Esophagus squamous epithelium (tissue), 5 donors: ENCODE measurements around the gene LCN10. TPM values are rescaled to one million over a fixed set of nuclear protein-coding genes. Genes with fewer than 3 reads are reported as not detected.

Source experiments
- DNase-seq: peaks from one replicate; lab custom pipeline; 2025; lab: John Stamatoyannopoulos, UW
- H3K27ac ChIP-seq, 4 donors: fragments of 200-600 bp; sonication (generic); one replicate each; pipeline ENCODE4 v1.5.1; 2016 to 2019; ENCODE audit warnings: mild to moderate bottlenecking in 1 of 4
- H3K27me3 ChIP-seq, 4 donors: fragments of 200-600 bp; sonication (generic); 1 replicate in 3 of 4; 2 replicates in 1 of 4; pipeline versions ENCODE4 v1.5.1 to v1.6.0; 2017 to 2021; ENCODE audit warnings: antibody characterized with exemption in 1 of 4
- H3K36me3 ChIP-seq, 3 donors: fragments of 200-600 bp; sonication (generic); one replicate each; pipeline ENCODE4 v1.5.1; 2016 to 2019
- H3K4me1 ChIP-seq, 3 donors: fragments of 200-600 bp; sonication (generic); one replicate each; pipeline ENCODE4 v1.5.1; 2017 to 2019
- H3K4me3 ChIP-seq, 4 donors: fragments of 200-600 bp; sonication (generic); 1 replicate in 3 of 4; 2 replicates in 1 of 4; pipeline ENCODE4 v1.5.1; 2016 to 2019; ENCODE audit warnings: mild to moderate bottlenecking in 2 of 4, moderate library complexity in 1 of 4
- H3K9me3 ChIP-seq, 3 donors: fragments of 200-600 bp; sonication (generic); one replicate each; pipeline ENCODE4 v1.5.1; 2016 to 2019
- POLR2A ChIP-seq, 4 donors: fragments of 450-650 bp; IDR thresholded peaks; one replicate each; pipeline ENCODE4 v1.6.1; 2017; ENCODE audit warnings: antibody characterized with exemption in 4 of 4, mild to moderate bottlenecking in 4 of 4, moderate library complexity in 3 of 4
- WGBS, 2 donors: methylation state at CpG; one replicate each; pipeline ENCODE4 v1.1.5; 2018; 5-methylcytosine and 5-hydroxymethylcytosine counted together
- intact Hi-C: fragments of 100-400 bp; cut with DNase I; formaldehyde crosslinking; loops from one replicate; pipeline ENCODE4 v1.15.0; 2022
- total RNA-seq, 4 donors: library from RNA; depleted of rRNA; stranded (reverse); fragments of >200 nt; gene quantifications; one replicate each; pipeline ENCODE4 v1.1.0, GENCODE V29; 2016
- TF ChIP-seq, protein P1 (sequence below), 6 experiments: fragments of 450-650 bp in 4 of 6; fragments of 200-600 bp in 2 of 6; sonication (generic) in 2 of 6; IDR thresholded peaks; one replicate each; pipeline ENCODE4 v1.5.1; 2016 to 2019; ENCODE audit warnings: antibody characterized with exemption in 6 of 6, mild to moderate bottlenecking in 4 of 6, moderate library complexity in 4 of 6
- donor health status: DM: yes; HTN: yes; CAD: no.

LCN10 gene
- total RNA-seq, 4 donors from 2014 or later, result 0.64 to 3.8 (median 2.2) TPM

DNA sequence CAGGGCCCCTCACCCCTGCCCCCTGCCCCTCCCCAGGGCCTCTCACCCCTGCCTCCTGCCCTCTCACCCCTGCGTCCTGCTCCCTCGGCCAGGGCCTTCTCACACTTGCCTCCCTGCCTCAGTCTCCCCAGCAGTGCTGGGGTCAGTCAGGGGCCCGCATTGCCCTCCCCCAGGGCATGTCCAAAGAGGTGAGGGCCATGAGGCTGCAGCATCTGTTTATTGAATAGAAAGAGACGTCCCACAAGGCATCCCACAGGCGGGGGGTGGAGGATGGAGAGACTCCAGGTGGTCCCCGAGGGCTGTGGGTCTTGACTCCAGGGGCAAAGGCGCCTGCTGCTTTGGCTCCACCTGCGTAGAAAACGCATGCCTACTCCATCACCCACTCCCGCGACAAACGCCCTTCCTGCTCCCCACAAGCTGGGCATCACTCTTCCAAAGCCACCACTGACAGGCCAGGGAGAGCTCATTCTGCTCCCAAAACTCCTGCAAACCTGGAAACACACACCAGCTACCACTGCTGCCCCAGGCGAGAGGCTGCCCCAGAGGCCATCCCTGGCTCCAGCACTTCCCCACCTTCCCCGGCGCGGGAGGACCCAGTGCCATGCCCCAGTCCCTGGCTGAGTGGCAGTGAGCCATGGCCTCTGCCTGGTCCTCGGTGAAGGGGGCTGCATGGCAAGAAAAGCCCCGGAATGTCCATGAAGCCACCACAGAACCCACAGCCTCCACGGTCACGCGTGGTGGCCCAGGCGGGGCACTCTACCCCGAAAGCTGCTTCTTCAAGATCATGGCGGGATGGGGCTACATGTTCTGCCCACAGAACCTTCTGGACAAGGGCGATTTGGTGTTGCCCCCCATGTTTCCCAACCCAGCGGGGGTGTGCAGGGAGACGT is 16.9 kb upstream of the LCN10 start:
- Histone ChIP-seq H3K27ac (no peak overlapping the region), H3K4me1 (peaks cover 0 to 16% (median 0%) of the 10 kb centered on the region in 3 donors), H3K36me3 (no peaks in the 10 kb centered on the region), H3K27me3 (peaks cover 0 to 78% (median 5%) of the 10 kb centered on the region in 4 donors), H3K4me3 (no peak overlapping the region), H3K9me3 (peaks cover 0 to 13% (median 0%) of the 10 kb centered on the region in 3 donors)
- DNase-seq, result no peak
- intact Hi-C loops, result no loop called here
- 76 to 84% methylated on average over 6 to 12 of the region's 27 CpGs for WGBS, 2 donors
- TF ChIP-seq POLR2A (IDR thresholded peaks at IDR 0.05), result no peak
- TF ChIP-seq, protein P1, sequence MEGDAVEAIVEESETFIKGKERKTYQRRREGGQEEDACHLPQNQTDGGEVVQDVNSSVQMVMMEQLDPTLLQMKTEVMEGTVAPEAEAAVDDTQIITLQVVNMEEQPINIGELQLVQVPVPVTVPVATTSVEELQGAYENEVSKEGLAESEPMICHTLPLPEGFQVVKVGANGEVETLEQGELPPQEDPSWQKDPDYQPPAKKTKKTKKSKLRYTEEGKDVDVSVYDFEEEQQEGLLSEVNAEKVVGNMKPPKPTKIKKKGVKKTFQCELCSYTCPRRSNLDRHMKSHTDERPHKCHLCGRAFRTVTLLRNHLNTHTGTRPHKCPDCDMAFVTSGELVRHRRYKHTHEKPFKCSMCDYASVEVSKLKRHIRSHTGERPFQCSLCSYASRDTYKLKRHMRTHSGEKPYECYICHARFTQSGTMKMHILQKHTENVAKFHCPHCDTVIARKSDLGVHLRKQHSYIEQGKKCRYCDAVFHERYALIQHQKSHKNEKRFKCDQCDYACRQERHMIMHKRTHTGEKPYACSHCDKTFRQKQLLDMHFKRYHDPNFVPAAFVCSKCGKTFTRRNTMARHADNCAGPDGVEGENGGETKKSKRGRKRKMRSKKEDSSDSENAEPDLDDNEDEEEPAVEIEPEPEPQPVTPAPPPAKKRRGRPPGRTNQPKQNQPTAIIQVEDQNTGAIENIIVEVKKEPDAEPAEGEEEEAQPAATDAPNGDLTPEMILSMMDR (IDR thresholded peaks at IDR 0.05), result no peak

DNA sequence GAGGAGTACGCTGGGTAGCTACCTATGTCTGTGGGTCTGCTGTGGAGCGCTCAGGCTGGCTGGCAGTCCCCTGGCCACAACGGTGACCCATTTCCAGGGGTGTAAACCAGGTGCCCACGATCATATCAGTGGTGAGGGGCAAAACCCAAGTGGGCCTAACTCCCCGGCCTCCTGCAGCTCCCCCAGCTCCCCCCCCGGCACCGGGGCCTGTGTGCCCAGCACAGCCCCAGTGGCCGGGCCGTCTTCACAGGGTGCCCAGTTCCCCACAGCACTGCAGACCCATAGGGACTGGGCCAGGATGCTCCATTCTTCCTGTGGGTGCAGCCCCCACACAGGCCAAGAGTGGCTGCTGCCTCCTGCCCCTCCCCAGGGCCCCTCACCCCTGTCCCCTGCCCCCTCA is 16.3 kb upstream of the LCN10 start:
- Histone ChIP-seq H3K4me3 (no peak overlapping the region), H3K27me3 (peaks cover 0 to 77% (median 4%) of the 10 kb centered on the region in 4 donors), H3K4me1 (peaks cover 0 to 16% (median 0%) of the 10 kb centered on the region in 3 donors), H3K36me3 (no peaks in the 10 kb centered on the region), H3K9me3 (peaks cover 0 to 13% (median 0%) of the 10 kb centered on the region in 3 donors), H3K27ac (no peak overlapping the region)
- TF ChIP-seq POLR2A (IDR thresholded peaks at IDR 0.05), result no peak
- TF ChIP-seq, protein P1 (IDR thresholded peaks at IDR 0.05), result no peak
- no peak for DNase-seq
- intact Hi-C loops, result no loop called here
- WGBS, 2 donors, result 90% methylated on average over 2 of the region's 9 CpGs; no CpG with 5 or more reads in 1 of the 2 donors

DNA sequence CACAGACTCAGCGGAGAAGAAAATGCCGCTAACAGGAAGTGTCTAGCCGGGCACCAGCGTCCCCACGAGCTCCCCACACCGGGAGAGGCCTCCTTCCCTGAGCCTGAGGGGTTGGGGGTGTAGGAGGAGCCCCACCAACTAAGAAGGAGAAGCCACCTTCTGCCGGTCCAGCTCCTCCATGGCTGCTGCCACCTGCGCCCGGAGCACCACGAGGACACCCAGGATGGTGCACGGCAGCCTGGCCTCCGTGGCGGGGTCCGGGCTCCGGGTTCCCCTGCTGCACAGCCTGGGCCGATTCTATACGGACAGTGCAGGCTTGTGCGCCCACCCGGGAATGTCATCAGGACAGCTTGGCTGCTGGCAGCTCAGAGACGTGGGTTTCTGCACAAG is 15.0 kb upstream of the LCN10 start:
- Histone ChIP-seq H3K9me3 (peaks cover 0 to 13% (median 0%) of the 10 kb centered on the region in 3 donors), H3K36me3 (no peaks in the 10 kb centered on the region), H3K4me3 (no peak overlapping the region), H3K27me3 (peaks cover 0 to 73% (median 0%) of the 10 kb centered on the region in 4 donors), H3K4me1 (peaks cover 0 to 9% (median 0%) of the 10 kb centered on the region in 3 donors), H3K27ac (no peak overlapping the region)
- WGBS, 2 donors, result 53 to 88% methylated on average over 3 to 5 of the region's 20 CpGs
- TF ChIP-seq, protein P1 (IDR thresholded peaks at IDR 0.05), result no peak
- no peak for TF ChIP-seq POLR2A (IDR thresholded peaks at IDR 0.05)
- no peak for DNase-seq
- intact Hi-C loops, result no loop called here

DNA sequence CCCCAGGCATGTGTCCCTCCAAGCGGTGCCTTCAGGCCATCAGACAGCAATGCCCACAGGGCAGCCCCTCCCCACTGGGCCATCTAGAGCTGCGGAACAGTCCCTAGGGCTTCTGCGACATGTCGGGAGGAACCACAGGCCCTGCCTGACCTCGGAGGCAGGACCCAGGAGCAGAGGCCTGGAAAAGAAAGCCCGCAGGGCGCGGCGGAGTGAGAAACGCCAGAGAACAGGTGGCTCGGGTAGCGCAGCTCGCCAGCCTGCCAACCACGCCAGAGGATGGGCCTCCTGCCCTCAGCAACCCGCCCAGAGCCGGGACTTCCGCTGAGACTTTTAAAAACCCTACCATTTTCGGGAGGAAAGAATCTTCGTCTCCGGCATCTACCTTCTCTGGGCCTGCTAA is 14.6 kb upstream of the LCN10 start:
- 76% methylated on average over 7 of the region's 20 CpGs; no CpG with 5 or more reads in 1 of the 2 donors for WGBS, 2 donors
- Histone ChIP-seq H3K4me3 (no peak overlapping the region), H3K27ac (no peak overlapping the region), H3K9me3 (peaks cover 0 to 14% (median 0%) of the 10 kb centered on the region in 3 donors), H3K27me3 (peaks cover 0 to 69% (median 0%) of the 10 kb centered on the region in 4 donors), H3K4me1 (peaks cover 0 to 9% (median 0%) of the 10 kb centered on the region in 3 donors), H3K36me3 (no peaks in the 10 kb centered on the region)
- no peak for TF ChIP-seq POLR2A (IDR thresholded peaks at IDR 0.05)
- TF ChIP-seq, protein P1 (IDR thresholded peaks at IDR 0.05), result no peak
- intact Hi-C loops, result no loop called here
- DNase-seq, result no peak

DNA sequence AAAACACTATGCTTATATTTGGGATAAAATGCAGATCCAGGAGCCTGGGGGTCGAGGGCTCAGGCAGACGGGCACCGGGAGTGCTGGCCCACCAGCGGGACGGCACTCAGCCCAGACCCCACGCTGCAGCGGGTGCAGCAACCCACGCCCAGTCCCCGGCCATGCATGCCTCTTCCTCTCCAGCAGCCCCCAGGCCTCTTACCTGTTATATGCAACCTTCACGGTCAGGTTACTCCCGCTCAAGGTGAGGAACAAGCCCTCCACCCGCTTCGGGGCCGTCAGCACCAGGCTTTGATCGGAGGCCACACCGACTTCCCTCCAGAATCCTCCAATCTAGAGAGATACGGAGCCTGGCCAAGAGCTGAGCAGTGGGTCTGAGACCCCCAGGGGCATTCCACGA is 14.1 kb upstream of the LCN10 start:
- H3K9me3 ChIP-seq, result peaks cover 0 to 19% (median 0%) of the 10 kb centered on the region in 3 donors
- DNase-seq, result no peak
- H3K36me3 ChIP-seq, result no peaks in the 10 kb centered on the region
- no peak overlapping the region for H3K27ac ChIP-seq
- TF ChIP-seq, protein P1 (IDR thresholded peaks at IDR 0.05), result no peak
- no peak for TF ChIP-seq POLR2A (IDR thresholded peaks at IDR 0.05)
- intact Hi-C loops, result no loop called here
- 87 to 94% methylated on average over 8 to 12 of the region's 18 CpGs for WGBS, 2 donors
- H3K4me1 ChIP-seq, result peaks cover 0 to 9% (median 0%) of the 10 kb centered on the region in 3 donors
- H3K4me3 ChIP-seq, result no peak overlapping the region
- H3K27me3 ChIP-seq, result peaks cover 0 to 64% (median 0%) of the 10 kb centered on the region in 4 donors
